Activated T-cell treated with anti-CD3 and anti-CD28 coated beads, Interleukin-2, amount 50 U/mL, for 24 hours (primary cell): ENCODE data around the gene GNG3.
A peak's percentile ranks its signal among the peaks of the same experiment; 100 is the strongest.
"Not testable (repeated sequence)": the region's sequence is repeated elsewhere in the genome, so short reads cannot be mapped to it uniquely, and the experiment has no call there.

Experiments used
- DNase-seq: peaks from one replicate; pipeline ENCODE4 v3.0.0-alpha.2; 2020
- H3K27ac Mint-ChIP-seq: 2 replicates; pipeline ENCODE4 v1.8.0; 2020; ENCODE audit warnings: mild to moderate bottlenecking, mixed read lengths
- H3K27me3 Mint-ChIP-seq: 2 replicates; pipeline ENCODE4 v1.8.0; 2020; ENCODE audit warnings: mixed read lengths
- H3K36me3 Mint-ChIP-seq: 2 replicates; pipeline ENCODE4 v1.8.0; 2020; ENCODE audit warnings: low read depth, mixed read lengths
- H3K4me1 Mint-ChIP-seq: 2 replicates; pipeline ENCODE4 v1.8.0; 2020; ENCODE audit warnings: low read depth, mixed read lengths
- H3K4me3 Mint-ChIP-seq: 2 replicates; pipeline ENCODE4 v1.8.0; 2020; ENCODE audit warnings: mild to moderate bottlenecking, moderate library complexity, mixed read lengths
- H3K9me3 Mint-ChIP-seq: 2 replicates; pipeline ENCODE4 v1.8.0; 2020; ENCODE audit warnings: mixed read lengths

Gene GNG3

GRCh38 chr11:62677714-62678113 is 29.8 kb upstream of the GNG3 start:
- H3K4me3 Mint-ChIP-seq, result peak overlapping the region; percentile 92
- peaks cover 57% of the 10 kb centered on the region for H3K36me3 Mint-ChIP-seq
- DNase-seq, result no peak
- H3K9me3 Mint-ChIP-seq, result no peaks in the 10 kb centered on the region
- peaks cover 52% of the 10 kb centered on the region for H3K4me1 Mint-ChIP-seq
- H3K27ac Mint-ChIP-seq, result peak overlapping the region; percentile 95
- H3K27me3 Mint-ChIP-seq, result no peaks in the 10 kb centered on the region

- peaks cover 50% of the 10 kb centered on the region for H3K36me3 Mint-ChIP-seq
- no peaks in the 10 kb centered on the region for H3K9me3 Mint-ChIP-seq
- no peak for DNase-seq
- peaks cover 45% of the 10 kb centered on the region for H3K4me1 Mint-ChIP-seq
- peak overlapping the region; percentile 95 for H3K27ac Mint-ChIP-seq
- peak overlapping the region; percentile 92 for H3K4me3 Mint-ChIP-seq
- H3K27me3 Mint-ChIP-seq, result no peaks in the 10 kb centered on the region
Observed at GRCh38 chr11:62678433-62678769, 29.1 kb upstream of the GNG3 start.

GRCh38 chr11:62678770-62679696 is 28.4 kb upstream of the GNG3 start, which contains the start of gene UBXN1:
Gene UBXN1, minus strand, starts transcription at chr11:62679073. Its CDS starts 150 bp downstream, at chr11:62678923.
- Mint-ChIP-seq H3K36me3 (peaks cover 44% of the 10 kb centered on the region), H3K4me1 (peaks cover 40% of the 10 kb centered on the region), H3K27ac (peak within 1 kb of the TSS; percentile 95), H3K4me3 (peak within 1 kb of the TSS; percentile 92), H3K9me3 (no peaks in the 10 kb centered on the region), H3K27me3 (no peaks in the 10 kb centered on the region)
- DNase-seq, result peak; percentile 89

GRCh38 chr11:62680825-62681240 is 26.6 kb upstream of the GNG3 start:
- peak overlapping the region; percentile 70 for H3K27ac Mint-ChIP-seq
- H3K27me3 Mint-ChIP-seq, result no peaks in the 10 kb centered on the region
- H3K9me3 Mint-ChIP-seq, result no peaks in the 10 kb centered on the region
- H3K4me3 Mint-ChIP-seq, result no peak overlapping the region
- H3K4me1 Mint-ChIP-seq, result peaks cover 35% of the 10 kb centered on the region
- DNase-seq, result no peak
- peaks cover 32% of the 10 kb centered on the region for H3K36me3 Mint-ChIP-seq

- Mint-ChIP-seq H3K27ac (no peak overlapping the region), H3K36me3 (peaks cover 15% of the 10 kb centered on the region), H3K27me3 (peaks cover 6% of the 10 kb centered on the region), H3K4me3 (no peak overlapping the region), H3K4me1 (peaks cover 22% of the 10 kb centered on the region), H3K9me3 (no peaks in the 10 kb centered on the region)
- no peak for DNase-seq
Observed at GRCh38 chr11:62682518-62682917, 25.0 kb upstream of the GNG3 start.

- Mint-ChIP-seq H3K9me3 (no peaks in the 10 kb centered on the region), H3K27ac (no peak overlapping the region), H3K27me3 (peaks cover 11% of the 10 kb centered on the region), H3K4me1 (no peaks in the 10 kb centered on the region), H3K36me3 (peaks cover 30% of the 10 kb centered on the region), H3K4me3 (no peak overlapping the region)
- no peak for DNase-seq
Observed at GRCh38 chr11:62687508-62688396, 19.7 kb upstream of the GNG3 start.

- Mint-ChIP-seq H3K4me1 (no peaks in the 10 kb centered on the region), H3K36me3 (peaks cover 37% of the 10 kb centered on the region), H3K27ac (no peak overlapping the region), H3K9me3 (no peaks in the 10 kb centered on the region), H3K27me3 (peaks cover 11% of the 10 kb centered on the region), H3K4me3 (no peak overlapping the region)
- no peak for DNase-seq
Observed at GRCh38 chr11:62688491-62688890, 19.0 kb upstream of the GNG3 start.

GRCh38 chr11:62689421-62690183 is 17.9 kb upstream of the GNG3 start, which contains the start of gene LRRN4CL:
Gene LRRN4CL, minus strand, starts transcription at chr11:62689530. Its CDS starts 1,022 bp downstream, at chr11:62688508.
- no peak for DNase-seq
- Mint-ChIP-seq H3K27me3 (peaks cover 11% of the 10 kb centered on the region), H3K36me3 (peaks cover 45% of the 10 kb centered on the region), H3K4me3 (no peak within 1 kb of the TSS), H3K9me3 (no peaks in the 10 kb centered on the region), H3K4me1 (peaks cover under 1% of the 10 kb centered on the region), H3K27ac (no peak within 1 kb of the TSS)

- H3K9me3 Mint-ChIP-seq, H3K4me1 Mint-ChIP-seq: not testable (repeated sequence)
Observed at GRCh38 chr11:62693624-62694023, 13.9 kb upstream of the GNG3 start.

GRCh38 chr11:62694455-62695167 is 12.9 kb upstream of the GNG3 start:
- Mint-ChIP-seq H3K9me3 (no peaks in the 10 kb centered on the region), H3K27ac (no peak overlapping the region), H3K36me3 (peaks cover 55% of the 10 kb centered on the region), H3K27me3 (no peaks in the 10 kb centered on the region), H3K4me1 (peaks cover 6% of the 10 kb centered on the region), H3K4me3 (no peak overlapping the region)
- peak; percentile 80 for DNase-seq

More at GRCh38 chr11:62693624-62694023, 13.9 kb upstream of the GNG3 start:
- not testable (repeated sequence) for H3K4me3 Mint-ChIP-seq, H3K27ac Mint-ChIP-seq, H3K27me3 Mint-ChIP-seq, DNase-seq
- H3K36me3 Mint-ChIP-seq, result peaks cover 55% of the 10 kb centered on the region

- Mint-ChIP-seq H3K4me1 (peaks cover 27% of the 10 kb centered on the region), H3K4me3 (no peak overlapping the region), H3K36me3 (peaks cover 58% of the 10 kb centered on the region), H3K27me3 (no peaks in the 10 kb centered on the region), H3K27ac (peak overlapping the region; percentile 27), H3K9me3 (no peaks in the 10 kb centered on the region)
- no peak for DNase-seq
Observed at GRCh38 chr11:62702246-62702645, 5.2 kb upstream of the GNG3 start.

GRCh38 chr11:62703921-62704320 is 3.6 kb upstream of the GNG3 start:
- not testable (repeated sequence) for DNase-seq, H3K27me3 Mint-ChIP-seq, H3K27ac Mint-ChIP-seq, H3K9me3 Mint-ChIP-seq, H3K4me3 Mint-ChIP-seq
- Mint-ChIP-seq H3K4me1 (peaks cover 43% of the 10 kb centered on the region), H3K36me3 (peaks cover 69% of the 10 kb centered on the region)

- Mint-ChIP-seq H3K9me3 (no peaks in the 10 kb centered on the region), H3K4me1 (peaks cover 56% of the 10 kb centered on the region)
Observed at GRCh38 chr11:62705413-62705812, 2.1 kb upstream of the GNG3 start.

More at GRCh38 chr11:62705413-62705812, 2.1 kb upstream of the GNG3 start:
- DNase-seq, result no peak
- Mint-ChIP-seq H3K36me3 (peaks cover 78% of the 10 kb centered on the region), H3K27me3 (no peaks in the 10 kb centered on the region), H3K27ac (peak overlapping the region; percentile 91), H3K4me3 (peak overlapping the region; percentile 89)
